Frontal cortex (tissue), 4 donors: ENCODE results near the gene FAM204A. TPM values are rescaled to one million over a fixed set of nuclear protein-coding genes. Genes with fewer than 3 reads are reported as not detected.

Source experiments
- DNase-seq, 2 donors: peaks; one replicate each; pipeline ENCODE4 v3.0.0; 2012; ENCODE audit warnings: low spot score in 2 of 2
- FAIRE-seq: peaks from 2 replicates; lab custom pipeline; 2012; peaks lifted over from hg19 to GRCh38; lab: Jason Lieb, UNC
- total RNA-seq: library from RNA; depleted of rRNA; stranded (reverse); fragments of >200 nt; gene quantifications from one replicate; pipeline ENCODE4 v1.2.3, GENCODE V29; 2014
- donor health status: control.
- donor health status: control.
- donor health status: control.

Gene FAM204A
- total RNA-seq, 1 donor from 2014 or later = 59.5 TPM

- no peak for DNase-seq
- FAIRE-seq = no peak
Measured at GRCh38 chr10:118255355-118255754, 86.8 kb downstream of the FAM204A start.

DNA sequence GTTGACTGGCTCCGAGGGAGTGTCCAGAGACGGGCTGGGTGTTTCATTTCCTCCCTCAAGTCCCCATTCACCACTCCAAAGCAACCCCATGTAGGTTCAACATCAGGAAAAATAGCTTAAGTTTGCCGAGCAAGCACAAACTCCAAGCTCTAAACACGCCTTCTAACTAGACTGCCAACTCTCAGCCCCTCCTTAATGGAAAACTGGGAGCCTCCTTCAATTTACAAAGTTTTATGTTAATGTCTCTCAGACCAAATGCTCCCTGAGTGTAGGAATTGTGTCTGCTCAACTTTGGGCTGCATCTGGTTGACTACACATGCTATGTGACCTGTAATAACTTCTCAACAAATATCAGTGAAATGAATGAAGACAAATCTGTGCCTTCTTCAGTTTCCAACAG, 87.5 kb downstream of the FAM204A start:
- FAIRE-seq (no peak), DNase-seq (no peak)

- DNase-seq (no peak), FAIRE-seq (no peak)
Measured at GRCh38 chr10:118253397-118253796, 88.7 kb downstream of the FAM204A start.

GRCh38 chr10:118251791-118252190, 90.3 kb downstream of the FAM204A start:
- DNase-seq (no peak), FAIRE-seq (no peak)

- FAIRE-seq (no peak), DNase-seq (no peak)
Measured at GRCh38 chr10:118249714-118250113, 92.4 kb downstream of the FAM204A start.
